GM12891 (cell line): ENCODE data around the gene ZNF385B.

ENCODE experiments used
- DNase-seq: peaks from one replicate; pipeline ENCODE4 v3.0.0; 2011; ENCODE audit warnings: low spot score; ENCODE audit not compliant: insufficient read length
- FAIRE-seq: peaks from 2 replicates; lab custom pipeline; 2011; peaks lifted over from hg19 to GRCh38; lab: Jason Lieb, UNC
- PAX5 ChIP-seq: IDR thresholded peaks from 2 replicates; pipeline ENCODE4 v1.6.1; 2011; ENCODE audit warnings: low read length, moderate library complexity, mild to moderate bottlenecking; ENCODE audit not compliant: insufficient read depth, severe bottlenecking
- POLR2A ChIP-seq: IDR thresholded peaks from 2 replicates; pipeline ENCODE4 v1.6.1; 2011; ENCODE audit warnings: low read depth, low read length, control low read depth
- POLR2AphosphoS5 ChIP-seq: IDR thresholded peaks from 2 replicates; pipeline ENCODE4 v1.6.1; 2011; ENCODE audit warnings: low read depth, low read length, control low read depth
- POU2F2 ChIP-seq: IDR thresholded peaks from 2 replicates; pipeline ENCODE4 v1.6.1; 2011; ENCODE audit warnings: low read depth, mild to moderate bottlenecking, control low read depth, low read length, moderate library complexity
- SPI1 ChIP-seq: IDR thresholded peaks from 2 replicates; pipeline ENCODE4 v1.6.1; 2011; ENCODE audit warnings: low read depth, low read length, control low read depth
- TAF1 ChIP-seq: IDR thresholded peaks from 2 replicates; pipeline ENCODE4 v1.6.1; 2011; ENCODE audit warnings: low read depth, low read length, control low read depth

Gene ZNF385B

GRCh38 chr2:179811042-179811441 is 50.4 kb downstream of the ZNF385B start:
- no peak for TF ChIP-seq PAX5
- no peak for TF ChIP-seq TAF1
- no peak for TF ChIP-seq POLR2AphosphoS5
- no peak for TF ChIP-seq SPI1
- no peak for TF ChIP-seq POU2F2
- no peak for TF ChIP-seq POLR2A
- no peak for DNase-seq
- FAIRE-seq, result no peak

GRCh38 chr2:179809606-179810005 is 51.8 kb downstream of the ZNF385B start:
- TF ChIP-seq POLR2AphosphoS5 (no peak), POLR2A (no peak), SPI1 (no peak), POU2F2 (no peak), PAX5 (no peak), TAF1 (no peak)
- no peak for DNase-seq
- no peak for FAIRE-seq

GRCh38 chr2:179805001-179805400 is 56.4 kb downstream of the ZNF385B start:
- no peak for TF ChIP-seq TAF1
- no peak for TF ChIP-seq POLR2A
- TF ChIP-seq SPI1, result no peak
- TF ChIP-seq POU2F2, result no peak
- TF ChIP-seq POLR2AphosphoS5, result no peak
- TF ChIP-seq PAX5, result no peak
- FAIRE-seq (no peak), DNase-seq (no peak)

- DNase-seq (no peak), FAIRE-seq (no peak)
- TF ChIP-seq TAF1 (no peak), POU2F2 (no peak), POLR2A (no peak), PAX5 (no peak), POLR2AphosphoS5 (no peak), SPI1 (no peak)
These were observed 57.2 kb downstream of the ZNF385B start for GRCh38 chr2:179804206-179804605.

- DNase-seq (no peak), FAIRE-seq (no peak)
- TF ChIP-seq SPI1 (no peak), TAF1 (no peak), POLR2A (no peak), PAX5 (no peak), POLR2AphosphoS5 (no peak), POU2F2 (no peak)
These were observed 59.1 kb downstream of the ZNF385B start for GRCh38 chr2:179802051-179802882.

- no peak for FAIRE-seq
- DNase-seq, result no peak
- TF ChIP-seq PAX5 (no peak), SPI1 (no peak), POLR2A (no peak), POLR2AphosphoS5 (no peak), TAF1 (no peak), POU2F2 (no peak)
These were observed 60.6 kb downstream of the ZNF385B start for GRCh38 chr2:179800776-179801175.

GRCh38 chr2:179796213-179797007 is 65.0 kb downstream of the ZNF385B start:
- FAIRE-seq, result no peak
- no peak for DNase-seq
- no peak for TF ChIP-seq POLR2A
- no peak for TF ChIP-seq POU2F2
- no peak for TF ChIP-seq SPI1

- DNase-seq, result no peak
- TF ChIP-seq POLR2A (no peak), POLR2AphosphoS5 (no peak), PAX5 (no peak), TAF1 (no peak), SPI1 (no peak), POU2F2 (no peak)
- FAIRE-seq, result no peak
These were observed 67.5 kb downstream of the ZNF385B start for GRCh38 chr2:179793902-179794301.

- FAIRE-seq (no peak), DNase-seq (no peak)
- TF ChIP-seq PAX5, result no peak
- TF ChIP-seq TAF1, result no peak
- TF ChIP-seq POU2F2, result no peak
- TF ChIP-seq SPI1, result no peak
- no peak for TF ChIP-seq POLR2A
- TF ChIP-seq POLR2AphosphoS5, result no peak
These were observed 68.2 kb downstream of the ZNF385B start for GRCh38 chr2:179793238-179793637.
